ENCODE data around the gene PAQR4.

The PAQR4 gene

GRCh38 chr16:3008690-3009037 is 39.5 kb downstream of the PAQR4 start:
- no peak overlapping the region for H3K4me3 ChIP-seq (ENCODE audit: low read depth, low read length)

GRCh38 chr16:3009568-3010390 is 40.6 kb downstream of the PAQR4 start:
- TF ChIP-seq CTCF (IDR thresholded peaks at IDR 0.05; ENCODE audit: low read depth, low read length) = no peak
- H3K4me3 ChIP-seq (ENCODE audit: low read depth, low read length) = no peak overlapping the region

More at GRCh38 chr16:3008690-3009037, 39.5 kb downstream of the PAQR4 start:
- TF ChIP-seq CTCF (IDR thresholded peaks at IDR 0.05; ENCODE audit: low read depth, low read length) = no peak

GRCh38 chr16:3010510-3010909 is 41.4 kb downstream of the PAQR4 start:
- no peak overlapping the region for H3K4me3 ChIP-seq (ENCODE audit: low read depth, low read length)
- TF ChIP-seq CTCF (IDR thresholded peaks at IDR 0.05; ENCODE audit: low read depth, low read length) = no peak

GRCh38 chr16:3012246-3012645 is 43.1 kb downstream of the PAQR4 start:
- no peak for TF ChIP-seq CTCF (IDR thresholded peaks at IDR 0.05; ENCODE audit: low read depth, low read length)
- no peak overlapping the region for H3K4me3 ChIP-seq (ENCODE audit: low read depth, low read length)

GRCh38 chr16:3012828-3013420 is 43.8 kb downstream of the PAQR4 start, which contains the start of gene CLDN9:
CLDN9 (plus strand) TSS chr16:3012923; CDS start chr16:3013363, 440 bp downstream.
- H3K4me3 ChIP-seq (ENCODE audit: low read depth, low read length) = no peak within 1 kb of the TSS
- no peak for TF ChIP-seq CTCF (IDR thresholded peaks at IDR 0.05; ENCODE audit: low read depth, low read length)

- H3K4me3 ChIP-seq (ENCODE audit: low read depth, low read length) = no peak overlapping the region
- no peak for TF ChIP-seq CTCF (IDR thresholded peaks at IDR 0.05; ENCODE audit: low read depth, low read length)
These were observed 44.4 kb downstream of the PAQR4 start for GRCh38 chr16:3013491-3013951.

Measured in WI38 (cell line).